ENCODE results near the gene HCST.

GRCh38 chr19:35944556-35944955 is 42.2 kb downstream of the HCST start:
- TF ChIP-seq GLI4 (tag by site-specific recombination; IDR thresholded peaks at IDR 0.05), result no peak
- TF ChIP-seq BCL11A (tag by site-specific recombination; IDR thresholded peaks at IDR 0.05; ENCODE audit: low read depth), result no peak
- TF ChIP-seq ZNF707 (tag by site-specific recombination; IDR thresholded peaks at IDR 0.05), result no peak
- no peak for TF ChIP-seq CTCF (tag by site-specific recombination; IDR thresholded peaks at IDR 0.05)
- no peak for TF ChIP-seq ZNF148 (tag by site-specific recombination; IDR thresholded peaks at IDR 0.05; ENCODE audit: borderline replicate concordance)
- TF ChIP-seq ZNF423 (tag by site-specific recombination; IDR thresholded peaks at IDR 0.05), result no peak
- no peak for TF ChIP-seq ZBTB17 (tag by site-specific recombination; IDR thresholded peaks at IDR 0.05)
- TF ChIP-seq HOXA7 (CRISPR knock-in tag; IDR thresholded peaks at IDR 0.05; ENCODE audit: borderline replicate concordance), result no peak
- TF ChIP-seq ZNF513 (tag by site-specific recombination; IDR thresholded peaks at IDR 0.05), result no peak

All from HEK293 (cell line).